Activated CD8-positive, alpha-beta memory T cell treated with anti-CD3 and anti-CD28 coated beads, Interleukin-2, amount 10 ng/mL, durations not matched to agents 7 days and 5 days (primary cell): ENCODE results near the gene FLRT1. TPM values are rescaled to one million over a fixed set of nuclear protein-coding genes. Genes with fewer than 3 reads are reported as not detected.
"Not testable (repeated sequence)": the region's sequence is repeated elsewhere in the genome, so short reads cannot be mapped to it uniquely, and the experiment has no call there.

ENCODE experiments used
- ATAC-seq: fragments of 150-1000 bp; cut with Tn5 transposase; one replicate; pipeline ENCODE4 v1.10.0; 2021; ENCODE audit warnings: moderate library complexity
- CTCF ChIA-PET: fragments of 350-600 bp; sonication (Branson Sonifier 250); formaldehyde crosslinking; loops from one replicate; lab custom pipeline; 2021; ENCODE audit warnings: antibody characterized with exemption; lab: Charles Lee
- DNase-seq: peaks from one replicate; pipeline ENCODE4 v3.0.0-alpha.2; 2020
- H3K27ac Mint-ChIP-seq: one replicate; pipeline ENCODE4 v1.8.0; 2021; ENCODE audit warnings: mild to moderate bottlenecking, mixed read lengths
- H3K27me3 Mint-ChIP-seq: one replicate; pipeline ENCODE4 v1.8.0; 2021; ENCODE audit warnings: mixed read lengths
- H3K36me3 Mint-ChIP-seq: one replicate; pipeline ENCODE4 v1.8.0; 2021; ENCODE audit warnings: mild to moderate bottlenecking, mixed read lengths
- H3K4me1 Mint-ChIP-seq: one replicate; pipeline ENCODE4 v1.8.0; 2021; ENCODE audit warnings: mixed read lengths
- H3K4me3 Mint-ChIP-seq: one replicate; pipeline ENCODE4 v1.8.0; 2021; ENCODE audit warnings: mild to moderate bottlenecking, moderate library complexity, mixed read lengths
- H3K9me3 Mint-ChIP-seq: one replicate; pipeline ENCODE4 v1.8.0; 2022; ENCODE audit warnings: low read depth, mixed read lengths
- total RNA-seq, 2 experiments: library from RNA; stranded (reverse); gene quantifications; one replicate each; pipeline ENCODE4 v1.2.3, GENCODE V29; 2021

FLRT1 gene
- total RNA-seq, 2 experiments from 2014 or later = not detected

- ATAC-seq (peak; percentile 32), DNase-seq (no peak)
- H3K27me3 Mint-ChIP-seq = peaks cover 42% of the 10 kb centered on the region
- peaks cover 3% of the 10 kb centered on the region for H3K4me1 Mint-ChIP-seq
- no peaks in the 10 kb centered on the region for H3K36me3 Mint-ChIP-seq
- CTCF ChIA-PET = interaction anchor here (1.8 kb wide), 1 partner anchor 35 kb away, joined by 7 read pairs; no protein-coding TSS in a partner anchor
- no peak overlapping the region for H3K27ac Mint-ChIP-seq
- no peaks in the 10 kb centered on the region for H3K9me3 Mint-ChIP-seq
- H3K4me3 Mint-ChIP-seq = no peak overlapping the region
Measured at GRCh38 chr11:64036087-64037026, 626 bp downstream of the FLRT1 start.

- no peak overlapping the region for H3K27ac Mint-ChIP-seq
- peaks cover 3% of the 10 kb centered on the region for H3K4me1 Mint-ChIP-seq
- H3K36me3 Mint-ChIP-seq = no peaks in the 10 kb centered on the region
- H3K4me3 Mint-ChIP-seq = no peak overlapping the region
- CTCF ChIA-PET = interaction anchor here (1.8 kb wide), 1 partner anchor 36 kb away, joined by 7 read pairs; no protein-coding TSS in a partner anchor
- H3K27me3 Mint-ChIP-seq = peaks cover 42% of the 10 kb centered on the region
- DNase-seq (no peak), ATAC-seq (no peak)
- no peaks in the 10 kb centered on the region for H3K9me3 Mint-ChIP-seq
Measured at GRCh38 chr11:64037027-64037634, 1.4 kb downstream of the FLRT1 start.

GRCh38 chr11:64038500-64038899 lies 2.8 kb downstream of the FLRT1 start:
- no peaks in the 10 kb centered on the region for H3K9me3 Mint-ChIP-seq
- H3K36me3 Mint-ChIP-seq = no peaks in the 10 kb centered on the region
- CTCF ChIA-PET = no interaction called here
- peaks cover 3% of the 10 kb centered on the region for H3K4me1 Mint-ChIP-seq
- no peak overlapping the region for H3K27ac Mint-ChIP-seq
- H3K4me3 Mint-ChIP-seq = no peak overlapping the region
- DNase-seq = no peak
- H3K27me3 Mint-ChIP-seq = peaks cover 38% of the 10 kb centered on the region
- no peak for ATAC-seq

GRCh38 chr11:64039012-64039665 lies 3.4 kb downstream of the FLRT1 start:
- no peak overlapping the region for H3K27ac Mint-ChIP-seq
- H3K4me1 Mint-ChIP-seq = peaks cover 3% of the 10 kb centered on the region
- H3K27me3 Mint-ChIP-seq = peaks cover 33% of the 10 kb centered on the region
- H3K36me3 Mint-ChIP-seq = no peaks in the 10 kb centered on the region
- ATAC-seq (no peak), DNase-seq (no peak)
- no peaks in the 10 kb centered on the region for H3K9me3 Mint-ChIP-seq
- CTCF ChIA-PET = no interaction called here
- H3K4me3 Mint-ChIP-seq = no peak overlapping the region

GRCh38 chr11:64040684-64041322 lies 5.1 kb downstream of the FLRT1 start:
- H3K27ac Mint-ChIP-seq = no peak overlapping the region

GRCh38 chr11:64041846-64042245 lies 6.1 kb downstream of the FLRT1 start:
- H3K4me1 Mint-ChIP-seq = no peaks in the 10 kb centered on the region
- H3K36me3 Mint-ChIP-seq = no peaks in the 10 kb centered on the region
- no peaks in the 10 kb centered on the region for H3K9me3 Mint-ChIP-seq
- no peak for ATAC-seq
- H3K27me3 Mint-ChIP-seq = peaks cover 20% of the 10 kb centered on the region
- DNase-seq = no peak
- CTCF ChIA-PET = no interaction called here
- H3K27ac Mint-ChIP-seq = no peak overlapping the region
- H3K4me3 Mint-ChIP-seq = no peak overlapping the region

More at GRCh38 chr11:64040684-64041322, 5.1 kb downstream of the FLRT1 start:
- CTCF ChIA-PET = no interaction called here
- no peaks in the 10 kb centered on the region for H3K36me3 Mint-ChIP-seq
- ATAC-seq (no peak), DNase-seq (no peak)
- H3K4me1 Mint-ChIP-seq = no peaks in the 10 kb centered on the region
- no peaks in the 10 kb centered on the region for H3K9me3 Mint-ChIP-seq
- H3K27me3 Mint-ChIP-seq = peaks cover 21% of the 10 kb centered on the region
- H3K4me3 Mint-ChIP-seq = no peak overlapping the region

GRCh38 chr11:64042301-64042700 lies 6.6 kb downstream of the FLRT1 start:
- CTCF ChIA-PET = no interaction called here
- Mint-ChIP-seq H3K27ac (no peak overlapping the region), H3K4me3 (no peak overlapping the region), H3K27me3 (peaks cover 16% of the 10 kb centered on the region), H3K36me3 (no peaks in the 10 kb centered on the region), H3K4me1 (no peaks in the 10 kb centered on the region), H3K9me3 (no peaks in the 10 kb centered on the region)
- ATAC-seq (no peak), DNase-seq (no peak)

GRCh38 chr11:64043545-64043944 lies 7.8 kb downstream of the FLRT1 start:
- no peaks in the 10 kb centered on the region for H3K9me3 Mint-ChIP-seq
- CTCF ChIA-PET = no interaction called here
- no peaks in the 10 kb centered on the region for H3K36me3 Mint-ChIP-seq
- H3K4me3 Mint-ChIP-seq = no peak overlapping the region
- ATAC-seq (no peak), DNase-seq (no peak)
- H3K27me3 Mint-ChIP-seq = peaks cover 4% of the 10 kb centered on the region
- no peak overlapping the region for H3K27ac Mint-ChIP-seq
- no peaks in the 10 kb centered on the region for H3K4me1 Mint-ChIP-seq

- Mint-ChIP-seq H3K27me3 (no peaks in the 10 kb centered on the region), H3K4me1 (no peaks in the 10 kb centered on the region), H3K36me3 (no peaks in the 10 kb centered on the region), H3K27ac (no peak overlapping the region), H3K4me3 (no peak overlapping the region), H3K9me3 (no peaks in the 10 kb centered on the region)
- ATAC-seq (no peak), DNase-seq (no peak)
- CTCF ChIA-PET = no interaction called here
Measured at GRCh38 chr11:64044730-64045393, 9.1 kb downstream of the FLRT1 start.

- Mint-ChIP-seq H3K36me3 (no peaks in the 10 kb centered on the region), H3K27me3 (no peaks in the 10 kb centered on the region), H3K9me3 (no peaks in the 10 kb centered on the region), H3K4me1 (no peaks in the 10 kb centered on the region), H3K4me3 (no peak overlapping the region), H3K27ac (no peak overlapping the region)
- DNase-seq (no peak), ATAC-seq (no peak)
- CTCF ChIA-PET = no interaction called here
Measured at GRCh38 chr11:64045700-64046099, 10.0 kb downstream of the FLRT1 start.

GRCh38 chr11:64047373-64047772 lies 11.6 kb downstream of the FLRT1 start:
- not testable (repeated sequence) for H3K4me3 Mint-ChIP-seq, H3K9me3 Mint-ChIP-seq

GRCh38 chr11:64048042-64048854 lies 12.5 kb downstream of the FLRT1 start:
- CTCF ChIA-PET = no interaction called here

More at GRCh38 chr11:64047373-64047772, 11.6 kb downstream of the FLRT1 start:
- H3K36me3 Mint-ChIP-seq, ATAC-seq, H3K27ac Mint-ChIP-seq, H3K27me3 Mint-ChIP-seq, DNase-seq, H3K4me1 Mint-ChIP-seq, CTCF ChIA-PET: not testable (repeated sequence)

More at GRCh38 chr11:64048042-64048854, 12.5 kb downstream of the FLRT1 start:
- Mint-ChIP-seq H3K9me3 (no peaks in the 10 kb centered on the region), H3K27ac (no peak overlapping the region), H3K27me3 (no peaks in the 10 kb centered on the region), H3K36me3 (no peaks in the 10 kb centered on the region), H3K4me1 (no peaks in the 10 kb centered on the region), H3K4me3 (no peak overlapping the region)
- ATAC-seq (no peak), DNase-seq (no peak)
